HG02623 (cell line): ENCODE measurements around the gene USP48.
"Not testable (repeated sequence)": the region's sequence is repeated elsewhere in the genome, so short reads cannot be mapped to it uniquely, and the experiment has no call there.

Experiments used
- ATAC-seq: cut with Tn5 transposase; IDR thresholded peaks from one replicate; pipeline ENCODE4 v1.9.1; 2021; ENCODE audit warnings: moderate library complexity; ENCODE audit not compliant: unreplicated experiment

The USP48 gene

GRCh38 chr1:21641967-21642739 is 140.8 kb downstream of the USP48 start:
- no peak for ATAC-seq

GRCh38 chr1:21641537-21641936 is 141.4 kb downstream of the USP48 start:
- no peak for ATAC-seq

- ATAC-seq: no peak
Observed at GRCh38 chr1:21641076-21641475, 141.9 kb downstream of the USP48 start.

- no peak for ATAC-seq
Observed at GRCh38 chr1:21640653-21641052, 142.3 kb downstream of the USP48 start.

- ATAC-seq: no peak
Observed at GRCh38 chr1:21639594-21640041, 143.3 kb downstream of the USP48 start.

GRCh38 chr1:21638531-21639341 is 144.2 kb downstream of the USP48 start:
- ATAC-seq: no peak

- no peak for ATAC-seq
Observed at GRCh38 chr1:21637514-21637913, 145.4 kb downstream of the USP48 start.

- ATAC-seq: no peak
Observed at GRCh38 chr1:21636029-21636428, 146.9 kb downstream of the USP48 start.

GRCh38 chr1:21634806-21635535 is 148.0 kb downstream of the USP48 start:
- no peak for ATAC-seq

- ATAC-seq: no peak
Observed at GRCh38 chr1:21633992-21634805, 148.8 kb downstream of the USP48 start.

- no peak for ATAC-seq
Observed at GRCh38 chr1:21633141-21633755, 149.7 kb downstream of the USP48 start.

- no peak for ATAC-seq
Observed at GRCh38 chr1:21631944-21632887, 150.7 kb downstream of the USP48 start.

- not testable (repeated sequence) for ATAC-seq
Observed at GRCh38 chr1:21631590-21631943, 151.4 kb downstream of the USP48 start.

GRCh38 chr1:21630571-21631343 is 152.2 kb downstream of the USP48 start:
- no peak for ATAC-seq

GRCh38 chr1:21629971-21630370 is 153.0 kb downstream of the USP48 start:
- no peak for ATAC-seq

- ATAC-seq: no peak
Observed at GRCh38 chr1:21628798-21629393, 154.1 kb downstream of the USP48 start.
